IMR-90 (cell line): ENCODE measurements around the gene PHF20. TPM values are rescaled to one million over a fixed set of nuclear protein-coding genes. Genes with fewer than 3 reads are reported as not detected.
"Not testable (repeated sequence)": the region's sequence is repeated elsewhere in the genome, so short reads cannot be mapped to it uniquely, and the experiment has no call there.

Experiments used
- ATAC-seq: fragments of 200-7000 bp; cut with Tn5 transposase; 2 replicates; pipeline ENCODE4 v1.9.1; 2020; ENCODE audit warnings: low read depth, mild to moderate bottlenecking, moderate library complexity
- BruUV-seq: library from RNA; stranded (reverse); fragments of 400-500 nt; replicated peaks from 2 replicates; lab custom pipeline; 2021; lab: Mats Ljungman, UMichigan
- CTCF ChIA-PET: fragments of 300-600 bp; formaldehyde crosslinking; extraction: SDS; loops from one replicate; lab custom pipeline; 2021; ENCODE audit warnings: antibody characterized with exemption; lab: Yijun Ruan, JAX
- POLR2A ChIA-PET: fragments of 300-600 bp; sonication (Branson Sonifier 250); formaldehyde crosslinking; loops from one replicate; lab custom pipeline; 2022; ENCODE audit warnings: antibody characterized with exemption; ENCODE audit not compliant: unreplicated experiment; lab: Charles Lee
- DNase-seq: peaks from one replicate; pipeline ENCODE4 v3.0.0; 2013
- H2AFZ ChIP-seq: replicated peaks from 2 replicates; pipeline ENCODE3; 2013; ENCODE audit warnings: low read length, mild to moderate bottlenecking; ENCODE audit not compliant: poor library complexity
- H2AK5ac ChIP-seq: 2 replicates; pipeline ENCODE4 v1.6.1; 2013; ENCODE audit warnings: low read depth, low read length, inconsistent platforms
- H2AK9ac ChIP-seq: replicated peaks from 2 replicates; pipeline ENCODE3; 2013; ENCODE audit warnings: mild to moderate bottlenecking, low read depth, low read length, moderate library complexity; ENCODE audit not compliant: poor library complexity
- H2BK120ac ChIP-seq: 2 replicates; pipeline ENCODE4 v1.6.1; 2013; ENCODE audit warnings: low read depth, low read length, inconsistent platforms
- H2BK15ac ChIP-seq: 3 replicates; pipeline ENCODE4 v1.6.1; 2013; ENCODE audit warnings: low read depth, low read length, inconsistent platforms
- H2BK20ac ChIP-seq: 2 replicates; pipeline ENCODE4 v1.6.1; 2013; ENCODE audit warnings: low read depth, mild to moderate bottlenecking, inconsistent platforms, low read length, moderate library complexity
- H2BK5ac ChIP-seq: 2 replicates; pipeline ENCODE4 v1.6.1; 2013; ENCODE audit warnings: mild to moderate bottlenecking, low read depth, low read length, inconsistent platforms; ENCODE audit not compliant: poor library complexity, severe bottlenecking
- H3K14ac ChIP-seq: replicated peaks from 2 replicates; pipeline ENCODE4 v1.6.1; 2013; ENCODE audit warnings: low read depth, low read length, inconsistent platforms
- H3K18ac ChIP-seq: 2 replicates; pipeline ENCODE4 v1.6.1; 2013; ENCODE audit warnings: low read depth, low read length, control low read depth
- H3K23ac ChIP-seq: 2 replicates; pipeline ENCODE4 v1.6.1; 2013; ENCODE audit warnings: low read depth, low read length, inconsistent platforms
- H3K27ac ChIP-seq: 2 replicates; pipeline ENCODE4 v1.5.1; 2013; ENCODE audit warnings: mild to moderate bottlenecking, control low read depth, low read length; ENCODE audit not compliant: insufficient read depth
- H3K27me3 ChIP-seq: 2 replicates; pipeline ENCODE4 v1.6.1; 2013; ENCODE audit warnings: low read length; ENCODE audit not compliant: control insufficient read depth, insufficient read depth
- H3K36me3 ChIP-seq: 2 replicates; pipeline ENCODE4 v1.6.1; 2013; ENCODE audit warnings: low read length, mixed read lengths; ENCODE audit not compliant: control insufficient read depth, insufficient read depth
- H3K4ac ChIP-seq: 2 replicates; pipeline ENCODE4 v1.6.1; 2013; ENCODE audit warnings: low read depth, low read length, inconsistent platforms
- H3K4me1 ChIP-seq: 2 replicates; pipeline ENCODE4 v1.6.1; 2013; ENCODE audit warnings: low read length, mixed read lengths; ENCODE audit not compliant: control insufficient read depth, insufficient read depth
- H3K4me2 ChIP-seq: 2 replicates; pipeline ENCODE4 v1.6.1; 2013; ENCODE audit warnings: low read depth, mild to moderate bottlenecking, control low read depth, low read length, moderate library complexity
- H3K4me3 ChIP-seq: 2 replicates; pipeline ENCODE4 v1.5.1; 2013; ENCODE audit warnings: low read depth, mild to moderate bottlenecking, control low read depth, low read length, moderate library complexity; ENCODE audit not compliant: insufficient read depth
- H3K56ac ChIP-seq: 2 replicates; pipeline ENCODE4 v1.6.1; 2013; ENCODE audit warnings: low read length, inconsistent platforms; ENCODE audit not compliant: insufficient read depth; ENCODE audit errors: extremely low read depth
- H3K79me1 ChIP-seq, 2 experiments: 2 replicates each; pipeline ENCODE4 v1.6.1; 2013; ENCODE audit warnings: low read length in 2 of 2, inconsistent platforms in 1 of 2, low read depth in 1 of 2
- H3K9ac ChIP-seq: 2 replicates; pipeline ENCODE4 v1.6.1; 2013; ENCODE audit warnings: low read depth, low read length, control low read depth
- H3K9me1 ChIP-seq: 2 replicates; pipeline ENCODE4 v1.6.1; 2013; ENCODE audit warnings: low read length, inconsistent platforms; ENCODE audit not compliant: insufficient read depth
- H3K9me3 ChIP-seq: 2 replicates; pipeline ENCODE4 v1.6.1; 2013; ENCODE audit warnings: low read length; ENCODE audit not compliant: control insufficient read depth, insufficient read depth
- H4K20me1 ChIP-seq: 2 replicates; pipeline ENCODE4 v1.6.1; 2013; ENCODE audit warnings: low read length, inconsistent platforms; ENCODE audit not compliant: insufficient read depth
- H4K5ac ChIP-seq: 2 replicates; pipeline ENCODE4 v1.6.1; 2013; ENCODE audit warnings: mild to moderate bottlenecking, low read depth, low read length, control low read depth
- H4K8ac ChIP-seq, 2 experiments: 2 replicates each; pipeline ENCODE4 v1.6.1; 2013; ENCODE audit warnings: low read depth in 2 of 2, low read length in 2 of 2, control low read depth in 1 of 2, inconsistent platforms in 1 of 2
- H4K91ac ChIP-seq: 2 replicates; pipeline ENCODE4 v1.6.1; 2013; ENCODE audit warnings: low read depth, low read length, inconsistent platforms; ENCODE audit not compliant: insufficient read depth
- WGBS, 2 experiments: methylation state at CpG; one replicate each; pipeline versions ENCODE4 v1.1.5 to v1.1.7; 2013; ENCODE audit warnings: missing lambda C conversion rate in 2 of 2; ENCODE audit not compliant: insufficient read length in 1 of 2; ENCODE audit errors: extremely low coverage in 2 of 2; 5-methylcytosine and 5-hydroxymethylcytosine counted together
- dilution Hi-C: fragments of 300-500 bp; cut with HindIII; formaldehyde crosslinking; loops from one replicate; pipeline ENCODE4 v1.14.3; 2018; ENCODE audit warnings: low sequenced_read_pairs; ENCODE audit not compliant: unreplicated experiment
- in situ Hi-C: fragments of 300-500 bp; cut with MboI; formaldehyde crosslinking; loops from 3 replicates; pipeline ENCODE4 v1.14.3; 2019; ENCODE audit warnings: low sequenced_read_pairs, inconsistent platforms, mixed read lengths
- intact Hi-C: fragments of 100-400 bp; cut with micrococcal nuclease; formaldehyde crosslinking; loops from 2 replicates; pipeline ENCODE4 v1.10.0; 2022
- polyA plus RNA-seq, 3 experiments: library from polyadenylated mRNA; depleted of rRNA; stranded (reverse); fragments of >200 nt; gene quantifications; 2 replicates each; pipeline ENCODE4 v1.2.3, GENCODE V29; 2012; ENCODE audit warnings: low replicate concordance in 1 of 3
- total RNA-seq: library from RNA; depleted of rRNA; stranded (reverse); fragments of >200 nt; gene quantifications from 2 replicates; pipeline ENCODE4 v1.2.3, GENCODE V29; 2012

Gene PHF20
- total and polyA plus RNA-seq, 2 of the 4 experiments (the other 2 are of a cell fraction), result 22.0 to 22.5 TPM

DNA sequence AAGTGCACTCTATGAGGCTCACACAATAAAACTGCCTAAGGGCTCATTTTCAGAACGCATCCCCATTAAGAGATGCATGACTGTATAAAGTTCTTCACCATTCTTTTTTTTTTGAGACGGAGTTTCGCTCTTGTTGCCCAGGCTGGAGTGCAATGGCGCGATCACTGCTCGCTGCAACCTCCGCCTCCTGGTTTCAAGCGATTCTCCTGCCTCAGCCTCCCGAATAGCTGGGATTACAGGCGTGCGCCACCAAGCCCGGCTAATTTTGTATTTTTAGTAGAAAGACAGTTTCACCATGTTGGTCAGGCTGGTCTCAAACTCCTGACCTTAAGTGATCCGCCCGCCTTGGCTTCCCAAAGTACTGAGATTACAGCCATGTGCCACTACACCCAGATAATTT is 180.3 kb downstream of the PHF20 start:
- H2AK9ac ChIP-seq, H2AK5ac ChIP-seq, H3K9me3 ChIP-seq, DNase-seq, H2BK120ac ChIP-seq, dilution Hi-C loops, H3K56ac ChIP-seq, H3K18ac ChIP-seq, H3K4me3 ChIP-seq, H4K91ac ChIP-seq, H4K5ac ChIP-seq, H3K27ac ChIP-seq, H4K8ac ChIP-seq, H3K14ac ChIP-seq, ATAC-seq, H3K23ac ChIP-seq, BruUV-seq, in situ Hi-C loops, H3K4me2 ChIP-seq, H3K4ac ChIP-seq, H2AFZ ChIP-seq, H2BK20ac ChIP-seq, H2BK15ac ChIP-seq, H3K9me1 ChIP-seq, H3K9ac ChIP-seq, H3K4me1 ChIP-seq, H3K27me3 ChIP-seq: not testable (repeated sequence)
- Histone ChIP-seq H2BK5ac (peak overlapping the region; percentile 91), H3K79me1 (peaks cover 5 to 49% of the 10 kb centered on the region in 2 experiments; a peak in 3 of 4 replicates), H3K36me3 (peaks cover 13% of the 10 kb centered on the region), H4K20me1 (peaks cover 22% of the 10 kb centered on the region)
- CTCF ChIA-PET, result interaction anchor here (0.7 kb wide), 1 partner anchor 9 kb away, joined by 3 read pairs; no protein-coding TSS in a partner anchor
- POLR2A ChIA-PET, result interaction anchor here (0.6 kb wide), 2 partner anchors 78 to 250 kb away, joined by 3 read pairs; no protein-coding TSS in a partner anchor
- intact Hi-C loops, result loop anchor here (5.0 kb wide), 2 partner anchors 210 to 255 kb away; partner anchors contain the start of genes NFS1, RBM39 and ROMO1
- 100% methylated on average over 1 of the region's 14 CpGs; no CpG with 5 or more reads in 1 of the 2 experiments for WGBS, 2 experiments
